Measurements from ENCODE around the gene MACF1. TPM values are rescaled to one million over a fixed set of nuclear protein-coding genes. Genes with fewer than 3 reads are reported as not detected.

Gene MACF1
- total and polyA plus RNA-seq, 7 donors: 38.9 to 162 (median 71.4) TPM

- H3K27ac ChIP-seq: peak overlapping the region; percentile 84
- H3K9me3 ChIP-seq: no peaks in the 10 kb centered on the region
- ATAC-seq (peak; percentile 77 to 89 (median 86)), DNase-seq (no peak)
- no peaks in the 10 kb centered on the region for H3K27me3 ChIP-seq (ENCODE audit: insufficient read depth in 3 of 3, low read length in 2 of 3)
- 29 to 39% (median 31%) methylated on average over 6 of the region's 6 CpGs for WGBS, 3 donors
- no peaks in the 10 kb centered on the region for H3K36me3 ChIP-seq (ENCODE audit: insufficient read depth in 1 of 2, low read depth in 1 of 2)
- peak overlapping the region; percentile 23 for H3K4me3 ChIP-seq
- intact Hi-C loops (cut with DNase I): loop anchor here in 1 of 2 donors (5.0 kb wide), 2 partner anchors 36 to 71 kb away; no protein-coding TSS in a partner anchor
- peaks cover 65% of the 10 kb centered on the region for H3K4me1 ChIP-seq
- TF ChIP-seq, protein P1, sequence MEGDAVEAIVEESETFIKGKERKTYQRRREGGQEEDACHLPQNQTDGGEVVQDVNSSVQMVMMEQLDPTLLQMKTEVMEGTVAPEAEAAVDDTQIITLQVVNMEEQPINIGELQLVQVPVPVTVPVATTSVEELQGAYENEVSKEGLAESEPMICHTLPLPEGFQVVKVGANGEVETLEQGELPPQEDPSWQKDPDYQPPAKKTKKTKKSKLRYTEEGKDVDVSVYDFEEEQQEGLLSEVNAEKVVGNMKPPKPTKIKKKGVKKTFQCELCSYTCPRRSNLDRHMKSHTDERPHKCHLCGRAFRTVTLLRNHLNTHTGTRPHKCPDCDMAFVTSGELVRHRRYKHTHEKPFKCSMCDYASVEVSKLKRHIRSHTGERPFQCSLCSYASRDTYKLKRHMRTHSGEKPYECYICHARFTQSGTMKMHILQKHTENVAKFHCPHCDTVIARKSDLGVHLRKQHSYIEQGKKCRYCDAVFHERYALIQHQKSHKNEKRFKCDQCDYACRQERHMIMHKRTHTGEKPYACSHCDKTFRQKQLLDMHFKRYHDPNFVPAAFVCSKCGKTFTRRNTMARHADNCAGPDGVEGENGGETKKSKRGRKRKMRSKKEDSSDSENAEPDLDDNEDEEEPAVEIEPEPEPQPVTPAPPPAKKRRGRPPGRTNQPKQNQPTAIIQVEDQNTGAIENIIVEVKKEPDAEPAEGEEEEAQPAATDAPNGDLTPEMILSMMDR (IDR thresholded peaks at IDR 0.05): no peak
Observed at GRCh38 chr1:39178541-39179431, 25.7 kb upstream of the MACF1 start.

DNA sequence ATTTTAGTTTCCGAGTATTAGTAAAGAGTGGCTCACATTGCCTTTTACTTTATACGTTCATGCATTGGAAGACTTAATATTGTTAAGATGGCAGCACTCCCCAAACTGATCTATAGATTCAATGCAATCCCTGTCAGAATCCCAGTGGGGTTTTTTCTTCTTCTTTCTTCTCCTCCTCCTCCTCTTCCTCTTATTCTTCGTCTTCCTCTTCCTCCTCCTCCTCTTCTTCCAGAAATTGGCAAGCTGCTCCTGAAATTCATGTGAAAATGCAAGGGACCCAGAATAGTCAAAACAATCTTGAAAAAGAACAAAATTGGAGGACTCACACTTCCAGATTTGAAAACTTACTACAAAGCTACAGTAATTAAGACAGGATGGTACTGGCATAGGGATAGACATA lies 23.2 kb upstream of the MACF1 start:
- no peaks in the 10 kb centered on the region for H3K36me3 ChIP-seq (ENCODE audit: insufficient read depth in 1 of 2, low read depth in 1 of 2)
- peak overlapping the region; percentile 84 for H3K27ac ChIP-seq
- H3K4me1 ChIP-seq: peaks cover 66% of the 10 kb centered on the region
- H3K9me3 ChIP-seq: no peaks in the 10 kb centered on the region
- intact Hi-C loops (cut with DNase I): no loop called here
- ATAC-seq (no peak), DNase-seq (no peak)
- 57 to 59% (median 58%) methylated on average over 3 of the region's 3 CpGs for WGBS, 3 donors
- H3K4me3 ChIP-seq: no peak overlapping the region
- H3K27me3 ChIP-seq (ENCODE audit: insufficient read depth in 3 of 3, low read length in 2 of 3): no peaks in the 10 kb centered on the region
- TF ChIP-seq, protein P1 (IDR thresholded peaks at IDR 0.05): no peak

DNA sequence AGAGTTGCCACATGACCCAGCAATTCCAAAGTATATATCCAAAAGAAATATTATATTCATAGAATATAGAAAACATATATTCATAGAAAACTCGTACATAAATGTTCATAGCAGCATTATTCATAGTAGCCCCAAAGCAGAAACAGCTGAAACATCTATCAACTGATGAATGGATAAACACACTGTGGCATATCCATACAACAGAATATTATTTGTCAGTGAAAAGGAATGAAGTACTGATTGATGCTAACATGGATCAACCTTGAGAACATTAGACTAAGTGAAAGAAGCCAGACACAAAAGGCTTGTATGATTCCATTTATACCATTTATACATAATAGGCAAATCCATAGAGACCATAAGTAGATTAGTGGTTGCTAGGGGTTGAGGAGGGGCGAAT lies 21.7 kb upstream of the MACF1 start:
- no peaks in the 10 kb centered on the region for H3K27me3 ChIP-seq (ENCODE audit: insufficient read depth in 3 of 3, low read length in 2 of 3)
- H3K36me3 ChIP-seq (ENCODE audit: insufficient read depth in 1 of 2, low read depth in 1 of 2): no peaks in the 10 kb centered on the region
- no peak for ATAC-seq
- TF ChIP-seq, protein P1 (IDR thresholded peaks at IDR 0.05): no peak
- H3K9me3 ChIP-seq: no peaks in the 10 kb centered on the region
- WGBS, 3 donors: 76 to 82% (median 77%) methylated on average over 2 of the region's 2 CpGs
- H3K4me1 ChIP-seq: peaks cover 52% of the 10 kb centered on the region
- peak overlapping the region; percentile 84 for H3K27ac ChIP-seq
- DNase-seq: no peak
- H3K4me3 ChIP-seq: no peak overlapping the region
- intact Hi-C loops (cut with DNase I): no loop called here

DNA sequence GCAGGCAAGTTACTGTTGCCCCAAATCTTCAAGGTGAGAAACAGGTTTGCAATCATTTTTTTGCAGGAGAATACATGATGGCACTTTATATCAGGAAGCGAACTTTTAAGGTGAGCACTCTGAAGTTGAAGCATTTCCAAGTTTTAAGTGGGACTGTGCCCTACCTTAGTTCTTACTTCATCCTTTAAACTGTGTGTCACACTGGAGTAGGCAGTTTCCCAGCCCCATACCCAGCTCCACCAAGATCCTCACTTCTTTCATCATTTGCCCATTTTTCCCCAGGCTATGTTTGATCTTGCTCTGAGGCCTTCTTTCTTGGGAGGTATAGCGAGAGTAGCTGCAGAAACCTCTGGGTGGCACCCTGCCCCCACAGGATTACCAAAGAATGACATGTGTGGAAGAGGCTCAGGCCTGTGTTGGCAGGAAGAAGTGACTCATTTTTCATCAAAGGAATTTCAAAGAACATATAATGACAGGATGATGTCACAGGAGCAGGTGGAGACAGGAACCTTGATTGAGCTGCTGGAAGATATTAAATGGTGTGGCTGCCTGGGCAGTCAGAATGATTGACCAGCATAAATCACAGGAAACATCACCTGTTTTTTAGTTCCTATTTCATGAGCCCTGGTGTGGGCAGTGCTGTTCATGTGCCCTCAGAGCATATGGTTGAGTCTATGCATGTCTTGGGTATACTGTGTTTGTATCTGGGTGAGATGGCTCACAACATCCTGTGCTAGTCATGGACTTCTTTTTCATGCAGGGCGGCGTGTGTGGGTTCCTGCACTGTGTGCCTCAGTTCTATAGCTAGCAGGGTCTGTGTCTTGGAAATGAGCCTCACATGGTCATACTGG lies 20.8 kb upstream of the MACF1 start:
- Histone ChIP-seq H3K4me1 (peaks cover 43% of the 10 kb centered on the region), H3K27ac (peak overlapping the region; percentile 84), H3K36me3 (ENCODE audit: insufficient read depth in 1 of 2, low read depth in 1 of 2) (no peaks in the 10 kb centered on the region), H3K4me3 (no peak overlapping the region), H3K27me3 (ENCODE audit: insufficient read depth in 3 of 3, low read length in 2 of 3) (no peaks in the 10 kb centered on the region), H3K9me3 (no peaks in the 10 kb centered on the region)
- peak; percentile 67 to 81 for DNase-seq
- peak; percentile 93 to 97 (median 94) for ATAC-seq
- 52 to 61% (median 58%) methylated on average over 4 of the region's 4 CpGs for WGBS, 3 donors
- TF ChIP-seq, protein P1 (IDR thresholded peaks at IDR 0.05): peak; percentile 57
- intact Hi-C loops (cut with DNase I): loop anchor here in 1 of 2 donors (2.0 kb wide), 1 partner anchor 79 kb away; no protein-coding TSS in a partner anchor
